ENCODE data around the gene SNRNP200.

SNRNP200 gene

GRCh38 chr2:96336104-96336775 lies 30.9 kb upstream of the SNRNP200 start (continued):
- no peak for TF ChIP-seq ZFP3 (tag by site-specific recombination; IDR thresholded peaks at IDR 0.05; ENCODE audit: low read depth)

DNA sequence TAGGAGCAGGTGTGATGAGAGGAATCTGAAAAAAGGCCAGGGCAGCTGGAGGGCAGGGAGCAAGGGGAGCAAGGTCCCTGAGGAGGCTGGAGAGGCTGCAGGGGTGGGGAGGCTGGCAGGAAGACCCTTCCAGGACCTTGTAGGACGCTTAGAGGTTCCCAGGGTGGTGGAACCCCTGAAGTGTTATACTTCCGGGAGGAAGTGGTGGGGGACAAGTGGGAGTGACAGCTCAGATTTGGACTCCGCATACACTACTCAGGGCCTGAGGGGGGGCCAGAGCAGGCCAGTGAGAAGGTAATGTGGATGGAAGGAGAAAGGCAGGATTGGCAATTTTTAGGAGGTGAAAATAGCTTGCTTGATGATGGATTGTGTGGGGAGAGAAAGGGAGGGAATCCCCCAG lies 28.4 kb upstream of the SNRNP200 start:
- Histone ChIP-seq H3K4me1 (ENCODE audit: control insufficient read depth, insufficient read depth, low read length) (0 out of 2 replicates have a peak, but pooled peaks cover 4% of the 10 kb centered on the region), H3K27ac (ENCODE audit: extremely low read depth, low read depth, low read length) (no peak overlapping the region), H3K9me3 (ENCODE audit: control insufficient read depth, insufficient read depth, low read depth, low read length) (no peaks in the 10 kb centered on the region), H3K4me3 (ENCODE audit: low read depth, low read length) (no peak overlapping the region), H3K36me3 (ENCODE audit: control insufficient read depth in 2 of 2, insufficient read depth in 1 of 2, low read length in 2 of 2) (no peaks in the 10 kb centered on the region; a peak in 1 of 3 replicates)
- ChIA-PET POLR2A (interaction anchor here (1.0 kb wide), 1 partner anchor 12 kb away, joined by 3 read pairs; no protein-coding TSS in a partner anchor), CTCF (interaction anchor here (0.6 kb wide), 1 partner anchor 17 kb away, joined by 6 read pairs; no protein-coding TSS in a partner anchor)
- TF ChIP-seq ZNF658 (tag by site-specific recombination; IDR thresholded peaks at IDR 0.05): no peak
- peak; percentile 24; the same call in 1 of the 2 replicates for TF ChIP-seq GLIS2 (tag by site-specific recombination; IDR thresholded peaks at IDR 0.05)

DNA sequence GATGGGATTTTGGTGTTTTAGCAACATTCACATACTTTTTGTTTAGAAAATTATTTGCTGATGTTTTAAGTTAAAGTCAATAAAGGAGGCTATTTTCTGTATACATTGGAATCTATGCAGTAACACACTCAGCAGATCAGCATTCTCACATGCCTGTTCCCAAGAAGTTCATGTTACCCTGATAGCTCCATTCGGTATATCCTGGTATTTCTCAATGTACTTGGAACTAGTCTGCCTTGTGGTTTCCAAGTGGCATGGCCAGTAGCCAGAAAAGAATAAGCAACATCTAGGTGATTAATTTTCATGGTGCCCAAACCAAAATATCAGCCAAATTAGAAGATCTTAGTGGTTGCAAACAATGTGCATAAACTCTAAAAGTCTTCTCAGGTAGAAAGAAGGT lies 25.1 kb upstream of the SNRNP200 start:
- H3K27ac ChIP-seq (ENCODE audit: extremely low read depth, low read depth, low read length): no peak overlapping the region
- no peaks in the 10 kb centered on the region for H3K9me3 ChIP-seq (ENCODE audit: control insufficient read depth, insufficient read depth, low read depth, low read length)
- ChIA-PET CTCF (no interaction called here), POLR2A (interaction anchor here (0.8 kb wide), 1 partner anchor 9 kb away, joined by 8 read pairs; no protein-coding TSS in a partner anchor)
- TF ChIP-seq ZNF76 (tag by site-specific recombination; IDR thresholded peaks at IDR 0.05; ENCODE audit: borderline replicate concordance, low read depth): no peak
- TF ChIP-seq ZNF791 (tag by site-specific recombination; IDR thresholded peaks at IDR 0.05): no peak
- 0 out of 2 replicates have a peak, but pooled peaks cover 4% of the 10 kb centered on the region for H3K4me1 ChIP-seq (ENCODE audit: control insufficient read depth, insufficient read depth, low read length)
- no peak overlapping the region for H3K4me3 ChIP-seq (ENCODE audit: low read depth, low read length)
- peaks cover 0 to 21% of the 10 kb centered on the region in 2 experiments; a peak in 1 of 3 replicates for H3K36me3 ChIP-seq (ENCODE audit: control insufficient read depth in 2 of 2, insufficient read depth in 1 of 2, low read length in 2 of 2)

GRCh38 chr2:96329874-96330273 lies 24.5 kb upstream of the SNRNP200 start:
- POLR2A ChIA-PET: interaction anchor here (0.6 to 0.8 kb wide), 2 partner anchors 9 to 265 kb away, joined by 3 to 8 read pairs; no protein-coding TSS in a partner anchor
- TF ChIP-seq SP3 (tag by site-specific recombination; IDR thresholded peaks at IDR 0.05): no peak
- TF ChIP-seq, protein P1, sequence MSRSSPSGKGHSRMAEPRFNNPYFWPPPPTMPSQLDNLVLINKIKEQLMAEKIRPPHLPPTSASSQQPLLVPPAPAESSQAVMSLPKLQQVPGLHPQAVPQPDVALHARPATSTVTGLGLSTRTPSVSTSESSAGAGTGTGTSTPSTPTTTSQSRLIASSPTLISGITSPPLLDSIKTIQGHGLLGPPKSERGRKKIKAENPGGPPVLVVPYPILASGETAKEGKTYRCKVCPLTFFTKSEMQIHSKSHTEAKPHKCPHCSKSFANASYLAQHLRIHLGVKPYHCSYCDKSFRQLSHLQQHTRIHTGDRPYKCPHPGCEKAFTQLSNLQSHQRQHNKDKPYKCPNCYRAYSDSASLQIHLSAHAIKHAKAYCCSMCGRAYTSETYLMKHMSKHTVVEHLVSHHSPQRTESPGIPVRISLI (tag by site-specific recombination; IDR thresholded peaks at IDR 0.05): 0 out of 2 replicates have a peak, but pooled peaks have one; percentile 75

DNA sequence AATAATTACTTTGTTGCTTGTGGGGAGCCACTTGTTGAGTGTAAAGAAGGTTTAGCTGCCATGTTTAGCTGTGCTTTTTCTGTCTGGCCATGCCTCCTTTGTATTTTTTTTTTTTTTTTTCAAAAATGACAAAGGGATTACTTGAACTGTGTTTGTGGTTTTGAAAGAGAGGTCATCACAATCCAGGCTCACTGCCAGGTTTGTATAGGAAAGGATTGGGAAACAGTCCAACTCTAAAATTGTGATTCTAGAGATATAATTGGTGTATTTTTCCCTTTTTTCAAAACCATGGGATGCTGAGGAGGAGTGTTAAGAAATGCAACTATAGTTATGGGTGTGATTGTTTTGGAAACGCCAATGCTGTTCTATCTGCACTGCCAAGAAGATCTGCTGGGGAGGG lies 24.1 kb upstream of the SNRNP200 start:
- H3K9me3 ChIP-seq (ENCODE audit: control insufficient read depth, insufficient read depth, low read depth, low read length): no peaks in the 10 kb centered on the region
- 0 out of 2 replicates have a peak, but pooled peaks have one; percentile 35 for TF ChIP-seq PRDM6 (tag by site-specific recombination; IDR thresholded peaks at IDR 0.05)
- peak; percentile 15; the same call in 1 of the 2 replicates for TF ChIP-seq FEZF1 (tag by site-specific recombination; IDR thresholded peaks at IDR 0.05)
- TF ChIP-seq PRDM10 (tag by site-specific recombination; IDR thresholded peaks at IDR 0.05): no peak
- ChIA-PET POLR2A (interaction anchor here (0.6 kb wide), 2 partner anchors 180 to 265 kb away, joined by 3 to 4 read pairs; no protein-coding TSS in a partner anchor), CTCF (interaction anchor here (0.6 to 0.7 kb wide), 2 partner anchors 12 to 202 kb away, joined by 3 to 4 read pairs; no protein-coding TSS in a partner anchor)
- no peak overlapping the region for H3K27ac ChIP-seq (ENCODE audit: extremely low read depth, low read depth, low read length)
- H3K36me3 ChIP-seq (ENCODE audit: control insufficient read depth in 2 of 2, insufficient read depth in 1 of 2, low read length in 2 of 2): peaks cover 0 to 21% of the 10 kb centered on the region in 2 experiments; a peak in 1 of 3 replicates
- H3K4me3 ChIP-seq (ENCODE audit: low read depth, low read length): no peak overlapping the region
- 0 out of 2 replicates have a peak, but pooled peaks cover 4% of the 10 kb centered on the region for H3K4me1 ChIP-seq (ENCODE audit: control insufficient read depth, insufficient read depth, low read length)

More at GRCh38 chr2:96329874-96330273, 24.5 kb upstream of the SNRNP200 start:
- CTCF ChIA-PET: no interaction called here
- 0 out of 2 replicates have a peak, but pooled peaks cover 4% of the 10 kb centered on the region for H3K4me1 ChIP-seq (ENCODE audit: control insufficient read depth, insufficient read depth, low read length)
- H3K27ac ChIP-seq (ENCODE audit: extremely low read depth, low read depth, low read length): no peak overlapping the region
- peaks cover 0 to 21% of the 10 kb centered on the region in 2 experiments; a peak in 1 of 3 replicates for H3K36me3 ChIP-seq (ENCODE audit: control insufficient read depth in 2 of 2, insufficient read depth in 1 of 2, low read length in 2 of 2)
- H3K4me3 ChIP-seq (ENCODE audit: low read depth, low read length): no peak overlapping the region
- no peaks in the 10 kb centered on the region for H3K9me3 ChIP-seq (ENCODE audit: control insufficient read depth, insufficient read depth, low read depth, low read length)
